Keratinocyte (primary cell): ENCODE results near the gene KCNH1. TPM values are rescaled to one million over a fixed set of nuclear protein-coding genes. Genes with fewer than 3 reads are reported as not detected.
"Not testable (repeated sequence)": the region's sequence is repeated elsewhere in the genome, so short reads cannot be mapped to it uniquely, and the experiment has no call there.

Experiments
- DNase-seq: peaks from one replicate; pipeline ENCODE4 v3.0.0-alpha.2; 2011; ENCODE audit warnings: low read depth, missing footprints, low spot score
- FAIRE-seq: peaks from 2 replicates; lab custom pipeline; 2011; peaks lifted over from hg19 to GRCh38; lab: Jason Lieb, UNC
- H2AFZ ChIP-seq: 2 replicates; pipeline ENCODE4 v1.6.0; 2012; ENCODE audit warnings: low read length, control low read depth, inconsistent platforms; ENCODE audit not compliant: control insufficient read depth
- H3K27ac ChIP-seq: 2 replicates; pipeline ENCODE4 v1.5.1; 2011; ENCODE audit warnings: low read length; ENCODE audit not compliant: control insufficient read depth, insufficient read depth
- H3K27me3 ChIP-seq: 3 replicates; pipeline ENCODE4 v1.6.0; 2011; ENCODE audit warnings: low read length; ENCODE audit not compliant: control insufficient read depth, insufficient read depth; ENCODE audit errors: extremely low read depth
- H3K36me3 ChIP-seq, 2 experiments: 2 replicates in 1 of 2; 3 replicates in 1 of 2; pipeline ENCODE4 v1.5.1; 2011; ENCODE audit warnings: low read length in 2 of 2, mild to moderate bottlenecking in 1 of 2; ENCODE audit not compliant: control insufficient read depth in 2 of 2, insufficient read depth in 2 of 2; ENCODE audit errors: extremely low read depth in 1 of 2
- H3K4me1 ChIP-seq: 3 replicates; pipeline ENCODE4 v1.5.1; 2011; ENCODE audit warnings: low read length; ENCODE audit not compliant: control insufficient read depth, insufficient read depth; ENCODE audit errors: extremely low read depth
- H3K4me2 ChIP-seq: 3 replicates; pipeline ENCODE4 v1.6.0; 2011; ENCODE audit warnings: low read depth, low read length; ENCODE audit not compliant: control insufficient read depth, insufficient read depth; ENCODE audit errors: extremely low read depth
- H3K4me3 ChIP-seq, 3 experiments: fragments of 200-600 bp in 1 of 3; sonication (generic) in 1 of 3; 2 replicates in 2 of 3; 3 replicates in 1 of 3; pipeline ENCODE4 v1.5.1; 2011 to 2016; ENCODE audit warnings: low read length in 3 of 3, mild to moderate bottlenecking in 3 of 3, control low read depth in 2 of 3, inconsistent platforms in 1 of 3, low read depth in 1 of 3, mixed read lengths in 1 of 3, mixed run types in 1 of 3, moderate library complexity in 1 of 3; ENCODE audit not compliant: control insufficient read depth in 2 of 3, insufficient read depth in 2 of 3; ENCODE audit errors: extremely low read depth in 1 of 3
- H3K79me2 ChIP-seq: 2 replicates; pipeline ENCODE4 v1.6.0; 2012; ENCODE audit warnings: low read length; ENCODE audit not compliant: control insufficient read depth, insufficient read depth
- H3K9ac ChIP-seq: 3 replicates; pipeline ENCODE4 v1.6.0; 2011; ENCODE audit warnings: low read length; ENCODE audit not compliant: control insufficient read depth, insufficient read depth; ENCODE audit errors: extremely low read depth
- H3K9me1 ChIP-seq: 3 replicates; pipeline ENCODE4 v1.6.0; 2011; ENCODE audit warnings: low read length; ENCODE audit not compliant: control insufficient read depth, insufficient read depth; ENCODE audit errors: extremely low read depth
- H3K9me3 ChIP-seq: 2 replicates; pipeline ENCODE4 v1.5.1; 2012; ENCODE audit warnings: low read depth, low read length; ENCODE audit not compliant: control insufficient read depth
- H4K20me1 ChIP-seq: 3 replicates; pipeline ENCODE4 v1.6.0; 2011; ENCODE audit warnings: low read length; ENCODE audit not compliant: control insufficient read depth, insufficient read depth; ENCODE audit errors: extremely low read depth
- EZH2 ChIP-seq: IDR thresholded peaks from one replicate; pipeline ENCODE4 v1.6.1; 2012; ENCODE audit warnings: inconsistent platforms, mild to moderate bottlenecking, low read length, moderate library complexity
- dilution Hi-C: fragments of 300-500 bp; cut with MboI; formaldehyde crosslinking; loops from one replicate; pipeline ENCODE4 v1.7.0; 2020; ENCODE audit warnings: low sequenced_read_pairs; ENCODE audit not compliant: extremely low pct_ligation_motif_present
- polyA plus RNA-seq, 5 experiments: library from polyadenylated mRNA; depleted of rRNA in 3 of 5; stranded (reverse) in 3 of 5; stranded (forward) in 1 of 5; unstranded in 1 of 5; fragments of >200 nt; gene quantifications; 1 replicate in 1 of 5; 2 replicates in 3 of 5; 3 replicates in 1 of 5; pipeline versions ENCODE4 v1.2.1 to v1.2.3, GENCODE V29; 2011 to 2012; ENCODE audit warnings: missing spikeins in 2 of 5, low read depth in 1 of 5, low replicate concordance in 1 of 5
- TF ChIP-seq, protein P1 (sequence below), 3 experiments: IDR thresholded peaks in 1 of 3; conservative IDR thresholded peaks in 1 of 3; optimal IDR thresholded peaks in 1 of 3; 2 replicates in 2 of 3; 3 replicates in 1 of 3; pipeline versions ENCODE3 to v1.5.1; 2011; ENCODE audit warnings: low read length in 3 of 3, mild to moderate bottlenecking in 3 of 3, moderate library complexity in 2 of 3, control low read depth in 1 of 3, inconsistent platforms in 1 of 3; ENCODE audit not compliant: insufficient read depth in 2 of 3; ENCODE audit errors: extremely low read depth in 1 of 3

The KCNH1 gene
- polyA plus RNA-seq, 1 donor (not counting 4 experiments of a cell fraction or from before 2014, with no cell fraction given): not detected

DNA sequence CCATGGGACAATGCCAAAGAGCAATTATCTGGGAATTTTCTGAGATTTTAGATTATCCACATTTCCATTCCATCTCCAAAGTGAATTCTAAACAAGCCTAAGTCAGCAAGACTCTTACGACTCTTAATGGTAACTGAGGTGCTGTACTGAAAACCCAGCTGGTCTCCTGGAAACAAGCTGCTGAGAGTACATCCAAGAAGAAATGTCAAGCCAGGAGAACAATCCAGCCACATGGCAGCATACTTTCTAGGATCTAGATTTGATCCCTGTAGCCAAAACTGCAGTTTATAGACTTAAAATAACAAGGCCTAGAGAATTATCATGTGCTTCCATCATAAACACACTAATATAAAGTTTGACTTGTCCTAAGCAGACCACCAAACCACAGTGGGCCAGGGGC, 45.8 kb downstream of the KCNH1 start:
- no peaks in the 10 kb centered on the region for H3K9me3 ChIP-seq
- H2AFZ ChIP-seq: no peak overlapping the region

DNA sequence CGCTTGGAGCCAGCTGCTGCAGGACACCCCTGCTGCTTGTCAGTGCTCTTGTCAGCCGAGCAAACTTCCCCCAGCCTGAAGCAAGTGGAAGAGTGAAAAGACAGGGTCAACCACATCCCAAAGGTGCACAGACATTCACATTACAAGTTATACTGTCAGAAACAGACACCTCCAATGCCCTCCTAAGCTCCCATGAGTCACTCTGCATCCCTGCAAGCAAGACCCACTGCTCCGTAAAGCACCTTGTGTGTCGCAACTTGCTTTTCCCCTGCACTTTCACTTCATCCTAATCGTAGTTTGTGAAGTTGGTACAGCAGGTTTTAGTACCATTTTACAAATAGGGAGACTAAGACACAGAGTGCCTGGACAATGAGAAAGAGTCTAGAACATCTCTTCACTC, 51.1 kb downstream of the KCNH1 start:
- DNase-seq (no peak), FAIRE-seq (no peak)
- dilution Hi-C loops: no loop called here
- no peaks in the 10 kb centered on the region for H3K9me1 ChIP-seq
- H3K9me3 ChIP-seq: no peaks in the 10 kb centered on the region
- H3K79me2 ChIP-seq: no peaks in the 10 kb centered on the region
- H3K27ac ChIP-seq: no peak overlapping the region
- no peak overlapping the region for H3K4me2 ChIP-seq
- H3K4me3 ChIP-seq: no peak overlapping the region
- peak overlapping the region; percentile 2 for H2AFZ ChIP-seq
- no peaks in the 10 kb centered on the region for H3K36me3 ChIP-seq
- H3K4me1 ChIP-seq: no peaks in the 10 kb centered on the region
- peaks cover 4% of the 10 kb centered on the region for H3K27me3 ChIP-seq
- H4K20me1 ChIP-seq: no peaks in the 10 kb centered on the region
- TF ChIP-seq EZH2: no peak
- TF ChIP-seq, protein P1, sequence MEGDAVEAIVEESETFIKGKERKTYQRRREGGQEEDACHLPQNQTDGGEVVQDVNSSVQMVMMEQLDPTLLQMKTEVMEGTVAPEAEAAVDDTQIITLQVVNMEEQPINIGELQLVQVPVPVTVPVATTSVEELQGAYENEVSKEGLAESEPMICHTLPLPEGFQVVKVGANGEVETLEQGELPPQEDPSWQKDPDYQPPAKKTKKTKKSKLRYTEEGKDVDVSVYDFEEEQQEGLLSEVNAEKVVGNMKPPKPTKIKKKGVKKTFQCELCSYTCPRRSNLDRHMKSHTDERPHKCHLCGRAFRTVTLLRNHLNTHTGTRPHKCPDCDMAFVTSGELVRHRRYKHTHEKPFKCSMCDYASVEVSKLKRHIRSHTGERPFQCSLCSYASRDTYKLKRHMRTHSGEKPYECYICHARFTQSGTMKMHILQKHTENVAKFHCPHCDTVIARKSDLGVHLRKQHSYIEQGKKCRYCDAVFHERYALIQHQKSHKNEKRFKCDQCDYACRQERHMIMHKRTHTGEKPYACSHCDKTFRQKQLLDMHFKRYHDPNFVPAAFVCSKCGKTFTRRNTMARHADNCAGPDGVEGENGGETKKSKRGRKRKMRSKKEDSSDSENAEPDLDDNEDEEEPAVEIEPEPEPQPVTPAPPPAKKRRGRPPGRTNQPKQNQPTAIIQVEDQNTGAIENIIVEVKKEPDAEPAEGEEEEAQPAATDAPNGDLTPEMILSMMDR (optimal IDR thresholded peaks at IDR 0.05 in 1 of 3, IDR thresholded peaks at IDR 0.05 in 1 of 3, conservative IDR thresholded peaks at IDR 0.05 in 1 of 3; ENCODE audit: extremely low read depth in 1 of 3, insufficient read depth in 2 of 3, low read length in 3 of 3): no peak
- H3K9ac ChIP-seq: no peak overlapping the region

More for the DNA sequence above, 45.8 kb downstream of the KCNH1 start:
- dilution Hi-C loops: no loop called here
- no peak overlapping the region for H3K4me2 ChIP-seq
- FAIRE-seq (no peak), DNase-seq (no peak)
- peaks cover 4% of the 10 kb centered on the region for H3K27me3 ChIP-seq
- no peaks in the 10 kb centered on the region for H4K20me1 ChIP-seq
- H3K4me1 ChIP-seq: no peaks in the 10 kb centered on the region
- no peaks in the 10 kb centered on the region for H3K9me1 ChIP-seq
- H3K36me3 ChIP-seq: no peaks in the 10 kb centered on the region
- no peak overlapping the region for H3K4me3 ChIP-seq
- no peaks in the 10 kb centered on the region for H3K79me2 ChIP-seq
- no peak for TF ChIP-seq EZH2
- TF ChIP-seq, protein P1 (optimal IDR thresholded peaks at IDR 0.05 in 1 of 3, IDR thresholded peaks at IDR 0.05 in 1 of 3, conservative IDR thresholded peaks at IDR 0.05 in 1 of 3; ENCODE audit: extremely low read depth in 1 of 3, insufficient read depth in 2 of 3, low read length in 3 of 3): no peak
- no peak overlapping the region for H3K27ac ChIP-seq
- no peak overlapping the region for H3K9ac ChIP-seq

DNA sequence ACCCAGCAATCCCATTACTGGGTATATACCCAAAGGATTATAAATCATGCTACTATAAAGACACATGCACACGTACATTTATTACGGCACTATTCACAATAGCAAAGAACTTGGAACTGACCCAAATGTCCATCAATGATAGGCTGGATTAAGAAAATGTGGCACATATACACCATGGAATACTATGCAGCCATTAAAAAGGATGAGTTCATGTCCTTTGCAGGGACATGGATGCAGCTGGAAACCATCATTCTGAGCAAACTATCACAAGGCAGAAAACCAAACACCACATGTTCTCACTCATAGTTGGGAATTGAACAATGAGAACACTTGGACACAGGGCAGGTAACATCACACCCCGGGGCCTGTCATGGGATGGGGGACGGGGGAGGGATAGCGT, 52.5 kb downstream of the KCNH1 start:
- H4K20me1 ChIP-seq, H3K27ac ChIP-seq, H3K4me2 ChIP-seq, H3K4me3 ChIP-seq, H3K4me1 ChIP-seq, DNase-seq, H3K79me2 ChIP-seq, H3K9me1 ChIP-seq, dilution Hi-C loops, H3K27me3 ChIP-seq, H3K36me3 ChIP-seq, H3K9ac ChIP-seq, FAIRE-seq, H3K9me3 ChIP-seq, H2AFZ ChIP-seq: not testable (repeated sequence)
